Measurements from ENCODE around the gene MAMDC2.
"Not testable (repeated sequence)": the region's sequence is repeated elsewhere in the genome, so short reads cannot be mapped to it uniquely, and the experiment has no call there.

Gene MAMDC2

DNA sequence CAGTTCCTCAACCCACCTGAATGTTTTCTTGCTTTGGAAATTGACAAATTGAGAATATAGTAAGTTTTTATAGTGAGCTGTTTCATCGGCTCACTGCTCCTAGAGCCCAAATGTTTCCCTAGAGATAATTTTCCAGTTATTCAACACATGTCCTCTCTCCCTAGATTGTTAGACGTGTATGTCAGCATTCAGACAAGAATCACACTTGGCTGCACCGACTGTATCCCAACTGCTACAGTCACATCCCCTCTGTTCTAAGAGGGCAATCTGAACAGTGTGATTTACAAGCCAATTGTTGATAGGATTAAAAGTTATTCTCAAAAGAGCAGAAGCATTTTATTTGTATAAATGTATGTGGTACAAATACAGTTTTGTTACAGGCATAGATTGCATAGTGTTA is 93.9 kb downstream of the MAMDC2 start:
- peak; percentile 12 for DNase-seq

DNA sequence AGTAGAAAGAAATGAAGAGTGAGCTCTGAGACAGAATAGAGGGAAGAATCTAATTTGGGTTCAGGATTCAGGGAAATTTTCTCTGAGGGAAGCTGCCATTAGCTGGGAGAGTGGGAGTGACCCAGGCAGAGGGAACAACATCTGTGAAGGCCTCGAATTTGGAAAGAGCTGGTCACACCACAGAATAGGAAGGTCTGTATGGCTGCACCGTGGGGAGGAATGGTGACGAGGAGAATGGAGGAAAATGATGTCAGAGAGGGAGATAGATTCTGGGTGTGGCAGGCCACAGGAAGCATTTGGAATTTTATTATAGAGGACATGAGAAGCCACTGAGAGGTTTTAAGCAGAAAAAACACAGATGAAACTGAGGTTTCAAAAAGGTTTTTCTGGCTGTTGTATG is 98.5 kb downstream of the MAMDC2 start:
- no peak for DNase-seq

DNA sequence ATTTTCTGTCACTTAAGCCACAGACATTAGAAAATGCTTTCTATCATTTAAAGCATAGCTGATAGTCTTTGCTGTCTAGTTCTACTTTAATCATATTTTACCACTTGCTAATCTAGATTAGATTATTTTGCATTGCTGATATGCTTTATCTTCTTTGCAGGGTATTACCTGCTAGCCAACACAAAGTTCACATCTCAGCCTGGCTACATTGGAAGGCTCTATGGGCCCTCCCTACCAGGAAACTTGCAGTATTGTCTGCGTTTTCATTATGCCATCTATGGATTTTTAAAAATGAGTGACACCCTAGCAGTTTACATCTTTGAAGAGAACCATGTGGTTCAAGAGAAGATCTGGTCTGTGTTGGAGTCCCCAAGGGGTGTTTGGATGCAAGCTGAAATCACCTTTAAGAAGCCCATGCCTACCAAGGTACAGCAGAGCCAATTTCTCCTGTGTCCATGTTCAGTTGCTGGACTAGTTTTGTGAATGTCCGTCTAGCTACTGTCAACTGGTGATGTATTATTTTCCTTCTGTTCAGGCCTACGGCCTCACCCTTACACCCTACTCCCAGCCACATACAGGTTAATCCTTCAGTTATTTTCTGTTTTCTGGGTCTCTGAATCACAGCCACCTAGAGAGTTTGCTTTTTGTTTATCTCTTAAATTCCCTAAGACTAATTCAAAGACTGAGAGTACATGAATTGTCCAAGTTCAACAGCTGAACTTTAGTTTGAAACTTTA is 99.9 kb downstream of the MAMDC2 start:
- DNase-seq = no peak

DNA sequence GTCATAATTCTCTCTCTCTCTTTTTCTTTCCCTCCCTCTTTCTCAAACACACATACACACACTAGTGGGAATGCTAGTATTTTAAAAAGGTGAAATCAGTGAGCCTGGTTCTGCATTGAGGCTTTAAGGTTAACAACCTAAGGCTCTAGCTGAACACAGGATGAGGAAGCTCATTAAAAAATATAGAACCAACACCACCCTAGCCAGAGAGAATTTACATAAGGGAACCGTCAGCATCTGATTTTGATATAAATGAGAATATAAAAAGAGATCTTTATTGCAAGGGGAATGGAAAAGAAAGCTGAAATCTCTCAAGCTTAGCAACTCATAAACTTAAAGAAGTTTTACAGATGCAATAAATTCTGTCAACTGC is 100.5 kb downstream of the MAMDC2 start:
- DNase-seq = no peak

DNA sequence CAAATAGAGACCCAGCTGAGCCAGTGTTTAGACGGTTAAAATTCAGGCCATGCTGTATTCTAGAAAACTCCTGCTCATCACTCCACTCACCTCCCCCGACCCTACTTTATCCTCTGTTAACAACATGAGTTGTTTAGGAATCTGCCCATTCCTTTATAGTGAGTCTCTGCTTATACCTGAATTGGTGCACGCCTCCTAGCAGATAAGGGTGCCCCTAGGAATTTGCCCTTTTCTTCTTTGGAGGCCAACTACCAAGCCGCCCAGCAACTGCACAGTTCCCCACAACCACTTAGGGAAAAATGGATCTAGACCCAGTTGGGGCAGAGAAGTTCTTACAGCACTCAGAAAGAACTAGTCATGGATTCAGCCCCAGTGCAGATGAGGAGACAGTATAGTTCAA is 102.3 kb downstream of the MAMDC2 start:
- DNase-seq = no peak

DNA sequence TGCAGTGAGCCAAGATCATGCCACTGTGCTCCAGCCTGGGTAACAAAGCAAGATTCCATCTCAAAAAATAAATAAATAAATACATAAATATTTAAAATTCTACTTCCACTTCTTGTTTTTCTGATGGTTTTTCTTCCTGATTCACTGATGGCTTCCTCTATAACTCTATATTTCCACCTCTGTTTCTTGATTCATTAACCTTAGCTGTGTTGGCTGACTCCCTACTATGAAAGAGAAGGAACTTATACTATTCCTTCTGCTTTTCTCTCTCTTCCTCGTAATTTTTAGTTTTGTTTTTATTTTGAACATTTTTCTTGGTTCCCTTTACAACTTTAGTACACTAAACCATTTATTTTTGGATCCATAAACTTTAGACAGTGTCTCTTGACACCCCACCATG is 103.5 kb downstream of the MAMDC2 start:
- no peak for DNase-seq

DNA sequence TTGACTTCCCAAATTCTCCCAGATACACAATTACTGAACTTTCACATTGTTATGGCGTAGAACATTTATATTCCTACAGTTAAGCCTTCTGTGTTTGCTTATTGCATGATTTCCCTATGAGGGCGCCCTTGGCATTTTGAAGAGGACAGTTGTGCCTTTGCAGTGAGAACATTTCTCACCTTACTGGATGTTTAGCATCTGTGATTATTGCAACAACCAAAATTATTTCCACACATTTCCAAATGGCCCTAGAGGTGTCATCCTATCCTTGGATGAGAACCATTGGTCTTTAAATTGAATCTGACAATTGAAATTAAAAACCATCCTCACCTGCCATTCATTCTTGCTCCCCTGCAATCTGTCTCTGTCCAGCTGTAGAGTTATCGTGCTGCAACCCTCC is 104.0 kb downstream of the MAMDC2 start:
- no peak for DNase-seq

DNA sequence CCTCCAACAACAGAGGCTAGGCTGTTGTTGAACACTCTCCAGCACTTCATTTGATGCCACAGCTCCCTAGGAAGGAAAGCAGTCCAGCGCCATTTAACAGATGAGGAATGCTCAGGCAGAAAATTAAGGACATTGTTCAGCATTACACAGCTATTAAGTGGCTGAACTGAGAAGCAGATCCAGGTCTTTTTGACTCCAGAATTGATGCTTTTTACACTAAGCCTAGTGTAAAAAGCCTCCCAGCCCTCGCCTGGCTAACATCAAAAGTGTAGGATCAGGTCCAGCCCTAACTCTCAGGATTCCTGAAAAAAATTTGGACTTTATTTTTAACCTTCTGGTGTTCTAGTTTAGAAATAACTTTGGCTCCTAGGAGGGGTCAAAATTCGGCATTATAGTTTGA is 108.7 kb downstream of the MAMDC2 start:
- DNase-seq = no peak

DNA sequence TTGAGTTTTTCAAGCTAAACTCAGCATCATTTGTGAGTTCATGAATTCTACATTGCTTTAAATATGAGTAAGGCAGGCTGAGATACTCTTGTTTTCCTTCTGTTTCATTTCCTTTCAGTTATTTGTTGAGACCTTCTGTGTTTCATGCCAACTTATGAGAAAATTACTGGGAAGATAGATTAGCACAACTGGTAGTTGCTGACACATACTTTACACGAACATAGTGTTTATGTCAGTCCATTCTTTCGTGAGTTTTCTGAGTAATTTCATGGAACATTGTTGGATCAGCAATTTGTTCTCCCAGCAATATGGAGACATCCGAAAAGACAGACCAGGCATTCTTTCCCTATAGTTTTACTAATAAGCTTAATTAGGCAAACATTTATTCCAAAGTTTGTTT is 113.1 kb downstream of the MAMDC2 start:
- DNase-seq = peak; percentile 28

DNA sequence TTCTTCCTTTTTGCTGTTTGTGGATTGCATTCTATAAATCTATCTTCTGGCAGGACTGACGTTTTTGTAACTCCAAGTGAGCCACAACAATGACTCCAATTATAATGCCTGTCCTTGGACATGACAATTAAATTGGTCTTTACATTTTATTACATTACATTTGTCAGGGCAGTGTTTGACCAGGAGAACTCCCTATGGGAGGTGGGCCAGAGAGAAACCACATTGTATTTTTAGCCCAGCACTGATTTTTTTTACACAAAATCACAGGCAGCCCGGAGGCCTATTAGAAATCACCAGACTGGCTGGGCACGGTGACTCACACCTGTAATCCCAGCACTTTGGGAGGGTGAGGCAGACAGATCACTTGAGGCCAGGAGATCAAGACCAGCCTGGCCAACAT is 116.0 kb downstream of the MAMDC2 start:
- DNase-seq = peak; percentile 37

DNA sequence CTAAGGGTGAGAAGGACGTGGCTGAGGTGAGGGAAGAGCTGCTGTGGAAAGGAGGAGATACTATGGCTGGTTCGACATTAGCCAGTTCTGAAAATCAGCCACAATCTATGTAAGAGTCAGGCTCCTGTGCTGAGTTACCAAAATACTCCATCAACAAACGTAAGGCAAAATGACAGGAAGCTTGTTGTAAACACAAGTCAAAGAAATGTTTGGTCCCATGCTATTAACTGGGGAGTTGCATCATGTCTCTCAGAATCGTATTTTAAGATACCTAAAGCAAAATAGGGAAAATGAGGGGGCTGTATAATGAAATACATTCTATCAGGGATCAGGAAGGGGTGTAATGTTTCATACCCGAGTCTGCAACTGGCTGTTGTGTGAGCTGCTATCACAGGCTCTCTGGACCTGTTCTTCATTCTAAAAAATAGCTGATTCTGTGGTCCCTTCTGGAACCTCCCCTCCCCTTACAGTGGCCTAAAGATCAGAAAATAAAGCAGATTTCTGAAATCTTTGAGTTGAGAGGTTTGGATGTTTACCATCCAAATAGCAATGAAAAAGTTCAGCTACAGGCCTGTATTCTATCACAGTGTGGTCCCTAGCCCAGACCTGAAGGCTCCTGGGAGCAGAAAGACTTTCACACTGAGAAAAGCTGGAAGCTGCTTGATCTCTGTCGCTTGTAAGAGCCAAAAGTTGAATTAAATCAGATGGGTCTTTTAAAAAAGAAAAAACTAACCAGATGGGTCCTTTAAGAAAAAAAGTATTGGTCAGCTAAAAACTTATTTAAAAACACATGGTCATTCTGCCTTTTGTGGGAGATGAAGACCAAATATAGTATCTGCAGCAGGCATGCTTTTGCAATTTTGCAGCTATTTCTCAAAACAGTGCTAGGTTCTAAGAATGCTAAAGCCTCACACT is 117.3 kb downstream of the MAMDC2 start:
- DNase-seq = no peak

DNA sequence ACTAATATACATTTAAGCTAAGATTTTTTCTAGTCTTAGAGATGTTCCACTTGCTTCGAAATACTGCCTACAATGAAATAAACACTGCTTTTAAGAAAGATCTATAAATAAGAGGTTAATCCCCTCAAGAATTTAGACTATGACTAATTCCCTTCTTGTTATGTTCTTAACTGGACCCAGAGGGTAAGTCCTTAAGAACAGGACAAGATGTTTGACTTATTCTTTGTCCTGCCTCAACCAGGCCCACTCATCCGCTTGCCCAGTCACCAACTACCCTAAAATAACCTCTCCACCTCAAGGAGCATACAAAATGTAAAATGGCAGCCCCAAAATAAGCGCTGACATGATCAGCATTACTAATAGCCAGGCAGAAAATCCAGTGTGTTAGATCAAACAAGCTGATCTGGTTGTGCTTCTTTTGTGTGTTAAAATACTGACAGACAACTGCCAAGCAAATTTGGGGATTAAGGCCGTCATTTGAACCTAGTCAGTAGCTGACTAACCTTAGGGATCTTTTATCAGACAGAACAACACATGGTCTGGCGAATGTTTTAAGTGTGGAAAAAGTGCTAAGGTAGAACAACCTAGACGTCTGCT is 121.5 kb downstream of the MAMDC2 start:
- peak; percentile 6 for DNase-seq

DNA sequence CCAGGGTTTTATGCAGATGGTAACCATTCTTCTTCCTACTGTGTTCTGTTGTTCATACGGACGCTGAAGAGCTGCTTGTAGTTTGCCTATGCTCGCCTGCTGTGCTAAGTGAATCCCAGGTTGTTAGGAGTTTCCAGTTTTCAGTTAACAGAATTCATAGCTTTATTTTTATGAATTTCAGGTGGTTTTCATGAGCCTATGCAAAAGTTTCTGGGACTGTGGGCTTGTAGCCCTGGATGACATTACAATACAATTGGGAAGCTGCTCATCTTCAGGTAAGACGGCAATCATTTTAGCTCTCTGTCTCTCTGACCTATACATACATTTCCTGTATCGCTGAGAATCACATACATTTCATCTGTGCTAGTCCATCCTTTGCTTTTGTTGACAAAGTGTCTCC is 124.9 kb downstream of the MAMDC2 start:
- no peak for DNase-seq

DNA sequence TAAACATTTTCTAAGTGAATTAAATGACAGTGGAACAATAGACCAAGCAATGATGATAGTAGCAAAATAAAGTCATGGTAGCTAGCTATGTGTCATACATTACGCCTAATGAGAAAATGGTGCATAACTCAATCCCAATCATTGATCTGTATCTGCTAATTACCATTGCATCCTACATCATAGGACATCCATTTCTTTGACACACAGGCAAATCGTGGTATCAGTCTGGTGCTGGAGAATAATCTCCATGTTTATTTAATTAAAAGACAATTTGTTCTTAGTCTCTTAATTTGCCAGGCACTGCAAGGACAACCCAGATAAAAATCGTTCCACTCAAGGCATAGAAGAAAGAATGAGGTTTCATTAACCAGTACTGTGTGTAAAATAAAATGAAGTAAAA is 125.6 kb downstream of the MAMDC2 start:
- DNase-seq = no peak

DNA sequence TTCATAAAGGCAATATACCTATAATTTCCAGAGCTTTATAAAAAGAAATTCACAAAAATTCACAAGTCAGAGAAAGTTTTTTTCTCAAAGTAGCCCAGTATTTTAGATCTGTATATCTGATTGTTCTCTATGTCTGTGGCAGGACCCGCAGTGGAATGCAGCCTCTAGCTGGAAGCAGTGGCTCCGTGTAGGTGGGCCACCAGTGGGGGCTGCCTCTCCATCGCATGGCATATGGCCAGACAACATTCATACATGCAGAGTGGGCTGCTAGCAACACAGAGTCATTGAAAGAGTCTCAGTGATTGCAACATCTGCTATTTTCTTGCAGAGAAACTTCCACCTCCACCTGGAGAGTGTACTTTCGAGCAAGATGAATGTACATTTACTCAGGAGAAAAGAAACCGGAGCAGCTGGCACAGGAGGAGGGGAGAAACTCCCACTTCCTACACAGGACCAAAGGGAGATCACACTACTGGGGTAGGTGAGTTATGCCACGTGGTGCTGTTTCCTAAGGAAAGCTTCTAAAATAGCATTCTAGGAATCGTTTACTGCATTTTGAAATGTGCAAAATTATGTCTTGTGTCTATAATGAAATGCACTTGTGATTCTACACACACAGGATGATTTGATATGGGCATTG is 126.6 kb downstream of the MAMDC2 start:
- DNase-seq = no peak

DNA sequence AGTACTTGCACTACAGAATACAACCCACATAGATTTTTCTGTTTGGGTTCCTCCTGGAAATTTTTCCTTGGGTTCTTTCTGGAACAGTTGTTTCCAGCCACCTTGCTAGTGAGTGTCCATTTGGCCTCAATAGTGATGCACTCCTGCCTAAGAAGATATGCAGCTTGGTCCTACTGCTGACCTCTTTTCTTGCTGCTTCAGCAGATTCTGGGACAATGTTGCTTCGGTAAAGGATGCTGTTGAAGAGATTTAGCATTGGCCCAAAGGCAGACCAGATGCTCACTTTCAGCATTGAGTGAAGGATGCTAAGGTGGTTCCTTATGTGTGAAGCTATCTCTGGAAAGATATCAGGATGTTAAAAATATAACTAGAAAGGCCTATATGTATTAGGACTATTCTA is 128.9 kb downstream of the MAMDC2 start:
- DNase-seq = no peak

DNA sequence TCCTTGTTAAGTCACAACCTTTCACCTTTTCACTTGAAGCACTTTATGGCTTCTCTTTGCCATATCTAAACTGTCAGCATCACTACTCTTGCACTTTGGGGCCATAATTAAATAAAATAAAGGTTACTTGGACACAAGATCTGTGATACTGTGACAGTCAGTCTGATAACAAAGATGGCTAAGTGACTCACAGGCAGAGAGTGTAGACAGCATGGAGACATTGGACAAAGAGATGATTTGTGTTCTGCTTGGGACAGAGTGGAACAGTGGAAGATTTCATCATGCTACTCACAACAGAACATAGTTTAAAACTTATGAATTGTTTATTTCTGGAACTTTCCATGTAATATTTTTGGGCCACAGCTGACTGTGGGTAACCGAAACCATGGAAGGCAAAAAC is 133.5 kb downstream of the MAMDC2 start:
- DNase-seq = peak; percentile 34

DNA sequence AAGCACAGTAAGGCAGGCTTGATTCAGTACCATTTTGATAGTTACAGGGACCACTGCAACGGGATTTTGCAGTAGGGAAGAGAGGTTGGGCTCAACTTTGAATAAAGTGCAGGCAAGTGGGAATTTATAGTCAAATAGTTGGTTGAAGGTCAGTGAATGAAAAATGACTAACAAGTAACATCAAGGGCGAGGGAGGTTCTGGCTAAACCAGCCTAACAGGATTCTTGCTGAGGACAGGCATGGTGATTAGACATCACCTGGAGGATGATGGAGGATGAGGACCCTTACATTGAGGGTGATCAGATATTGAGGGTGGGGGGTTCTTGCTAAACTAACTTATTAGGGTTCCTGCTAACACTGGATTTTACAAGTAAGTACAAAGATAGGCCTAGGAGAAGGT is 149.1 kb downstream of the MAMDC2 start:
- no peak for DNase-seq

DNA sequence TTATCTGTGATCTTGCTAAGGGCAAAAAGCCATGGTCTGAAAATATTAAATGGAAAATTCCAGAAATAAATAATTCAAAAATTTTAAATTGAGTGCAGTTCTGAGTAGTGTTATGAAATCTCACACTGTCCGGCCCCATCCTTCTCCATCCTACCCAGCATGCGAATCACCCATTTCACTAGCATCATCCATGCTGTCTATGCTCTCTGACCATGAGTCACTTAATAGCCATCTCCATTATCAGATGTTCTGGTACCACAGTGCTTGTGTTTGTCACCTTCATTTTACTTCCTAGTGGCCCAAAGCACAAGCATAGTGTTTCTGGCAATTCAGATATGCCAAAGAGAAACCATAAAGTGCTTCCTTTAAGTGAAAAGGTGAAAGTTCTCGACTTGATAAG is 151.8 kb downstream of the MAMDC2 start:
- peak; percentile 54 for DNase-seq

DNA sequence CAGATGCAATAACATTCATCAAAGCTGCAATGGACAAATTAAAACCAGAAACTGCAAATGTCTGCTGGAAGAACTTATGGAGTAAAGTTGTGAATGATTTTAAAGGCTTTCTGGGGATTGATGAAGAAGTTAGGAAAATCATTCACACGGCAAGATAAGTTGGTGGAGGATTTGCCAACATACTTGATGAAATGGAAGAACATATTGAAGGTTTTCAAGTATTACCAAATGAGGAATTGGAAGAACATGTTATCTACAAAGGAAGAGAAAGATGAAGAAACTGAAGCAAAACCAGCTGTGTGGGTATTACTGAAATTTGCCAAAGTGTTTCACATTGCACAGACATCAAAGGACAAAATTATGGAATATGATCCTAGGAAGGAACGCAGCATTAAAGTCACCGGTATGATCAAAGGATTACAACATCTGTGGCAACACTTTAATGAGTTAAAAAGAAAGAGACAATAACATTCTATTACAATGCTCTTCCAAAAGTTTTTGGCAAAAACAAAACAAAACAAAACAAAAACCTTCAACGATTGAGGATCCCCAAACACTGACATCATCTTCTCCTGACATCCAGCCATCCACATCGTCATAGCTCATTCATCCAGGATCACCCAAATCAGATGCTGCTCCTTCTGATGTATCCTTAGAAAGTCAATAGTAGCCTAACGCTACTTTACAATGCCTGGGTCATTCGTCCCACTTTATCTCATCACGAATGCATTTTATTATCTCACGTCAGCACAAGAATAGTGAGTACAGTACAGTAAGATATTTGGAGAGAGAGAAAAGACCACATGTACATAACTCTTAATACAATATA is 153.8 kb downstream of the MAMDC2 start:
- DNase-seq = no peak

DNA sequence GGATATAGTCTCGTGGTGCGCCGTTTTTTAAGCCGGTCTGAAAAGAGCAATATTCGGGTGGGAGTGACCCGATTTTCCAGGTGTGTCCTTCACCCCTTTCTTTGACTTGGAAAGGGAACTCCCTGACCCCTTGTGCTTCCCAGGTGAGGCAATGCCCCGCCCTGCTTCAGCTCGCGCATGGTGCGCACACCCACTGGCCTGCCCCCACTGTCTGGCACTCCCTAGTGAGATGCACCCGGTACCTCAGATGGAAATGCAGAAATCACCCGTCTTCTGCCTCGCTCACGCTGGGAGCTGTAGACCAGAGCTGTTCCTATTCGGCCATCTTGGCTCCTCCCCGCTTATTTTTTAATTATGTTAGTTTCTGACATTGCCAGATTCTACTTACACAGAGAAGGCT is 161.1 kb downstream of the MAMDC2 start:
- not testable (repeated sequence) for DNase-seq

DNA sequence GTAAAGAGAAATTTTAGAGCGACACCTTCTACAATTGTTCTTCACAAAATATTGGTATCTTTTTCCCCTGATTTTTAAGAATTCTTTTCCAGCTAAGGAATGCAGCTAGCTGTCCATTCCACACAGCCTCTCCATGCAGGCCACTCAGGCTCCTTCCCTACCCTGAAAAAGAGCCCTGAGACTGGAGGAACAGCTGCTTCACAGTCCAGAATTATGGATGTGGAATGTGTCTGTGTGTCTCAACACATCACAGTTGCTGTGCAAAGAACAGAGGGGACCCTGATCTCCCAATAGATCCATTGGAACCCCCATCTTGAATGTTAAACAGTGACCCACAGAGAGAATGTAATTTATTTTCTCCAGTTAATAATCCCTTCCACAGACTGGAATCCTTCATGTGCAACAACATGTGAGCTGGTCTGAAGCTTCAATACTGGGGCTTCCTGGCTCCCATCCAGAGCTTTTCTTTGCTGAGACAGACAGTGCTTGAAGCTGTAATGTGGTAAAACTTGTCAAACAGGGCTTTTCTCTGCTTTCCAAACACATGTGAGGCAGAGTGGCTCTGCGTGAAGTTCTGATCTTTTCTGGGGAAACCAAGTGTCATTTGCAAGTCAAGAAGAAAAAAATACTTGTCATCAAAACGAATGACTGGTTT is 161.8 kb downstream of the MAMDC2 start:
- DNase-seq = no peak
